Smooth muscle cell (in vitro differentiated cells): Measurements from ENCODE around the gene PDCD11. TPM values are rescaled to one million over a fixed set of nuclear protein-coding genes. Genes with fewer than 3 reads are reported as not detected.

ENCODE experiments used
- DNase-seq: peaks from one replicate; lab custom pipeline; 2025; ENCODE audit not compliant: unreplicated experiment; lab: John Stamatoyannopoulos, UW
- H2AFZ ChIP-seq: fragments of 200-600 bp; sonication (generic); 2 replicates; pipeline ENCODE4 v1.6.0; 2016; ENCODE audit warnings: antibody characterized with exemption, low read depth, mild to moderate bottlenecking
- H3F3A ChIP-seq: fragments of 200-600 bp; sonication (generic); 2 replicates; pipeline ENCODE4 v1.6.0; 2017; ENCODE audit warnings: antibody characterized with exemption, low read depth
- H3K27ac ChIP-seq: fragments of 200-600 bp; sonication (generic); 2 replicates; pipeline ENCODE4 v1.5.1; 2016; ENCODE audit warnings: low read depth, mild to moderate bottlenecking
- H3K27me3 ChIP-seq: fragments of 200-600 bp; sonication (generic); 2 replicates; pipeline ENCODE4 v1.6.1; 2016; ENCODE audit warnings: low read depth, mild to moderate bottlenecking
- H3K36me3 ChIP-seq: fragments of 200-600 bp; sonication (generic); 2 replicates; pipeline ENCODE4 v1.5.1; 2016; ENCODE audit warnings: low read depth
- H3K4me1 ChIP-seq: fragments of 200-600 bp; sonication (generic); 2 replicates; pipeline ENCODE4 v1.5.1; 2016; ENCODE audit warnings: low read depth
- H3K4me2 ChIP-seq: fragments of 200-600 bp; sonication (generic); 2 replicates; pipeline ENCODE4 v1.6.0; 2016; ENCODE audit warnings: mild to moderate bottlenecking
- H3K4me3 ChIP-seq: fragments of 200-600 bp; sonication (generic); 2 replicates; pipeline ENCODE4 v1.5.1; 2016; ENCODE audit warnings: mild to moderate bottlenecking
- H3K79me2 ChIP-seq: fragments of 200-600 bp; sonication (generic); 2 replicates; pipeline ENCODE4 v1.6.0; 2016; ENCODE audit warnings: low read depth, mild to moderate bottlenecking
- H3K9ac ChIP-seq: fragments of 200-600 bp; sonication (generic); 2 replicates; pipeline ENCODE4 v1.6.0; 2016; ENCODE audit warnings: low read depth
- H3K9me3 ChIP-seq: fragments of 200-600 bp; sonication (generic); replicated peaks from 2 replicates; pipeline ENCODE4 v1.5.1; 2016; ENCODE audit warnings: low read depth
- H4K20me1 ChIP-seq: fragments of 200-600 bp; sonication (generic); 2 replicates; pipeline ENCODE4 v1.6.0; 2016; ENCODE audit warnings: low read depth
- WGBS: methylation state at CpG from one replicate; pipeline ENCODE4 v1.1.7; 2016; ENCODE audit warnings: low lambda C conversion rate; 5-methylcytosine and 5-hydroxymethylcytosine counted together
- polyA plus RNA-seq: library from polyadenylated mRNA; unstranded; fragments of >200 nt; fragmentation: Nextera tagmentation; extraction: Ambion mirVana; gene quantifications from 2 replicates; pipeline ENCODE4 v1.2.1, GENCODE V29; 2016
- total RNA-seq: library from RNA; depleted of rRNA; stranded (reverse); fragments of >200 nt; gene quantifications from 2 replicates; pipeline ENCODE4 v1.2.3, GENCODE V29; 2014
- TF ChIP-seq, protein P1 (sequence below): fragments of 200-600 bp; sonication (generic); IDR thresholded peaks from 2 replicates; pipeline ENCODE4 v1.5.1; 2017; ENCODE audit warnings: borderline replicate concordance, mild to moderate bottlenecking, antibody characterized with exemption; ENCODE audit not compliant: insufficient read depth, poor library complexity, severe bottlenecking

The PDCD11 gene
- total and polyA plus RNA-seq, 2 experiments from 2014 or later: 12.2 to 15.6 TPM

DNA sequence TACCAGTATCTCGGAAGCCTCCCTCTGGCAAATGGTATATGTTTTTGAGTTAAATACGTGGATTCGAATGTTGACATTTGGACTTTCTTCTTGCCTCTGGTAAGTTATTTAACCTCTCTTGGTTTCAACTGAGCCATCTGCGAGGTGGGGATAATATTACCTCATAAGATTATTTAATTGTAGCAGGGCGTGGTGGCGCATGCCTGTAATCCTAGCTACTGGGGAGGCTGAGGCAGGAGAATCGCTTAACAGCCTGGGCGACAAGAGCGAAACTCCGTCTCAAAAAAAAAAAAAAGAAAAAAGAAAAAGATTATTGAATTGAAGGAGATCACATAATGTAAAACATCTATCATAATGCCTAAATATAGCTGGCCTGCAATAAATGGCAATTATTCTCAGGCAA is 29.0 kb upstream of the PDCD11 start:
- DNase-seq: no peak
- Histone ChIP-seq H3K9ac (no peak overlapping the region), H3K9me3 (no peaks in the 10 kb centered on the region), H3F3A (no peaks in the 10 kb centered on the region), H2AFZ (peak overlapping the region; percentile 73), H3K79me2 (peaks cover 22% of the 10 kb centered on the region), H3K27ac (peak overlapping the region; percentile 34), H4K20me1 (no peaks in the 10 kb centered on the region), H3K4me2 (peak overlapping the region; percentile 95), H3K27me3 (no peaks in the 10 kb centered on the region), H3K36me3 (no peaks in the 10 kb centered on the region), H3K4me1 (peaks cover 5% of the 10 kb centered on the region), H3K4me3 (peak overlapping the region; percentile 89)
- WGBS: 66% methylated on average over 10 of the region's 10 CpGs
- TF ChIP-seq, protein P1, sequence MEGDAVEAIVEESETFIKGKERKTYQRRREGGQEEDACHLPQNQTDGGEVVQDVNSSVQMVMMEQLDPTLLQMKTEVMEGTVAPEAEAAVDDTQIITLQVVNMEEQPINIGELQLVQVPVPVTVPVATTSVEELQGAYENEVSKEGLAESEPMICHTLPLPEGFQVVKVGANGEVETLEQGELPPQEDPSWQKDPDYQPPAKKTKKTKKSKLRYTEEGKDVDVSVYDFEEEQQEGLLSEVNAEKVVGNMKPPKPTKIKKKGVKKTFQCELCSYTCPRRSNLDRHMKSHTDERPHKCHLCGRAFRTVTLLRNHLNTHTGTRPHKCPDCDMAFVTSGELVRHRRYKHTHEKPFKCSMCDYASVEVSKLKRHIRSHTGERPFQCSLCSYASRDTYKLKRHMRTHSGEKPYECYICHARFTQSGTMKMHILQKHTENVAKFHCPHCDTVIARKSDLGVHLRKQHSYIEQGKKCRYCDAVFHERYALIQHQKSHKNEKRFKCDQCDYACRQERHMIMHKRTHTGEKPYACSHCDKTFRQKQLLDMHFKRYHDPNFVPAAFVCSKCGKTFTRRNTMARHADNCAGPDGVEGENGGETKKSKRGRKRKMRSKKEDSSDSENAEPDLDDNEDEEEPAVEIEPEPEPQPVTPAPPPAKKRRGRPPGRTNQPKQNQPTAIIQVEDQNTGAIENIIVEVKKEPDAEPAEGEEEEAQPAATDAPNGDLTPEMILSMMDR: no peak

DNA sequence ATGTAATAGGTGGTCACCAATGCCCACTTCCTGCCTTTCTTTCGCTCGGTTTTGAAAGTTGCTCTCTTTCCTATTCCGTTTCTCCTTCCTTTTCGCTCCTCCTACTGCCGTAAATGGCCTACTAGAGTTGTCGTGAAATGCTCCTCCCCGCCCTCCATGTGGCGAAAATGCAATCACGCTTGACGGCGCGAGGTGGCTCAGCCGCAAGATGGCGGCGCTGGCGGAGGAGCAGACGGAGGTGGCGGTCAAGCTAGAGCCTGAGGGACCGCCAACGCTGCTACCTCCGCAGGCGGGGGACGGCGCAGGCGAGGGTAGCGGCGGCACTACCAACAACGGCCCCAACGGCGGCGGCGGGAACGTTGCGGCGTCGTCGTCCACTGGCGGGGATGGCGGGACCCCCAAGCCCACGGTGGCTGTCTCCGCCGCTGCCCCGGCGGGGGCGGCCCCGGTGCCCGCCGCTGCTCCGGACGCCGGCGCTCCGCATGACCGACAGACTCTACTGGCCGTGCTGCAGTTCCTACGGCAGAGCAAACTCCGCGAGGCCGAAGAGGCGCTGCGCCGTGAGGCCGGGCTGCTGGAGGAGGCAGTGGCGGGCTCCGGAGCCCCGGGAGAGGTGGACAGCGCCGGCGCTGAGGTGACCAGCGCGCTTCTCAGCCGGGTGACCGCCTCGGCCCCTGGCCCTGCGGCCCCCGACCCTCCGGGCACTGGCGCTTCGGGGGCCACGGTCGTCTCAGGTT is 28.5 kb upstream of the PDCD11 start, which contains the start of gene TAF5:
Gene TAF5, plus strand, starts transcription at position 195 of the 737 bp plus-strand sequence. Its CDS starts 14 bp downstream, at position 209.
- H3K36me3 ChIP-seq: no peaks in the 10 kb centered on the region
- peaks cover 22% of the 10 kb centered on the region for H3K79me2 ChIP-seq
- peak; percentile 71 for DNase-seq
- H3K27me3 ChIP-seq: no peaks in the 10 kb centered on the region
- H3K4me2 ChIP-seq: peak within 1 kb of the TSS; percentile 95
- WGBS: under 1% methylated on average over 55 of the region's 81 CpGs
- peak within 1 kb of the TSS; percentile 64 for H3K9ac ChIP-seq
- H4K20me1 ChIP-seq: no peaks in the 10 kb centered on the region
- H3K27ac ChIP-seq: peak within 1 kb of the TSS; percentile 34
- no peaks in the 10 kb centered on the region for H3F3A ChIP-seq
- no peaks in the 10 kb centered on the region for H3K9me3 ChIP-seq
- H2AFZ ChIP-seq: peak within 1 kb of the TSS; percentile 73
- peak within 1 kb of the TSS; percentile 89 for H3K4me3 ChIP-seq
- TF ChIP-seq, protein P1: no peak
- H3K4me1 ChIP-seq: peaks cover 5% of the 10 kb centered on the region

DNA sequence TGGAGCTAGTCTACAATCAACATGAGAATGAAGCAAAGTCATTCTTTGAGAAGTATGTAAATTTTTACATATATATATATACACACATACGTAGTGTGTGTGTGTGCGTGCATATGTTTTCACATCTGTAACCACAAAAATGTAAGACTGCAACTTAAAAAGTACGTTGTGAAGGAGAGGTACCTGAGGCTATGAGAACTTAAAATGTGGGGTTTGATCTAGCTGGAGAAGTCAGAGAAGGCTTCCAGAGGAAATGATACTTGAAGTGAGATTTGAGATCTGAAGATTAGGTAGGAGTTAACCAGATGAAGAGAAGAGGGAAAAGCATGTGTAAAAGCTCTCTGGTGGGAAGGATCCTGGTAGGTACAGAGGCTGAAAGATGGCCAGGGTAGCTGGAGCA is 22.9 kb upstream of the PDCD11 start:
- no peak overlapping the region for H3K27ac ChIP-seq
- H4K20me1 ChIP-seq: no peaks in the 10 kb centered on the region
- no peak overlapping the region for H2AFZ ChIP-seq
- no peaks in the 10 kb centered on the region for H3K9me3 ChIP-seq
- TF ChIP-seq, protein P1: no peak
- no peak overlapping the region for H3K4me2 ChIP-seq
- H3K79me2 ChIP-seq: peaks cover 22% of the 10 kb centered on the region
- H3K36me3 ChIP-seq: no peaks in the 10 kb centered on the region
- no peaks in the 10 kb centered on the region for H3K27me3 ChIP-seq
- WGBS: 90% methylated on average over 3 of the region's 3 CpGs
- H3K4me1 ChIP-seq: peaks cover 5% of the 10 kb centered on the region
- no peak overlapping the region for H3K9ac ChIP-seq
- no peaks in the 10 kb centered on the region for H3F3A ChIP-seq
- DNase-seq: no peak
- H3K4me3 ChIP-seq: no peak overlapping the region
